AG09319 (cell line): Measurements from ENCODE around the gene ALPG.
"Not testable (repeated sequence)": the region's sequence is repeated elsewhere in the genome, so short reads cannot be mapped to it uniquely, and the experiment has no call there.

Experiments
- DNase-seq: peaks from one replicate; pipeline ENCODE4 v3.0.0-alpha.2; 2010; ENCODE audit warnings: low read depth; ENCODE audit errors: extremely low read depth
- CTCF ChIP-seq: IDR thresholded peaks from 2 replicates; pipeline ENCODE4 v1.5.1; 2011; ENCODE audit warnings: low read depth, mild to moderate bottlenecking, inconsistent platforms, low read length, moderate library complexity

The ALPG gene

GRCh38 chr2:232375164-232375563 is 31.5 kb upstream of the ALPG start:
- no peak for TF ChIP-seq CTCF
- no peak for DNase-seq

- no peak for TF ChIP-seq CTCF
- DNase-seq = no peak
Measured at GRCh38 chr2:232376260-232376659, 30.4 kb upstream of the ALPG start.

- no peak for DNase-seq
- TF ChIP-seq CTCF = no peak
Measured at GRCh38 chr2:232376713-232377112, 29.9 kb upstream of the ALPG start.

- no peak for TF ChIP-seq CTCF
- DNase-seq = no peak
Measured at GRCh38 chr2:232377319-232377718, 29.3 kb upstream of the ALPG start.

GRCh38 chr2:232377841-232378734 is 28.6 kb upstream of the ALPG start:
- DNase-seq = no peak
- TF ChIP-seq CTCF = no peak

DNA sequence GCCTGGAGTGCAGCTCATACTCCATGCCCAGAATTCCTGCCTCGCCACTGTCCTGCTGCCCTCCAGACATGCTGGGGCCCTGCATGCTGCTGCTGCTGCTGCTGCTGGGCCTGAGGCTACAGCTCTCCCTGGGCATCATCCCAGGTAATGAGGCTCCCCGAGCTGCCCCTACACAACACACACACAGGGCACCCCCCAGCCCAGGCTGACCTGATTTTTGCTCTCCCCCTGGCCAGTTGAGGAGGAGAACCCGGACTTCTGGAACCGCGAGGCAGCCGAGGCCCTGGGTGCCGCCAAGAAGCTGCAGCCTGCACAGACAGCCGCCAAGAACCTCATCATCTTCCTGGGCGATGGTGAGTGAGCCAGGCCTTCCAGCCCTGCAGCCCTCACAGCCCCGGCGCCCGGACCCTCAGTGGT is 27.9 kb upstream of the ALPG start, which contains the start of gene ALPP:
Gene ALPP (plus strand): TSS at position 17 of the 417 bp plus-strand sequence. CDS start 52 bp downstream, at position 69.
- DNase-seq = not testable (repeated sequence)

GRCh38 chr2:232379610-232380590 is 26.7 kb upstream of the ALPG start:
- DNase-seq = not testable (repeated sequence)

DNA sequence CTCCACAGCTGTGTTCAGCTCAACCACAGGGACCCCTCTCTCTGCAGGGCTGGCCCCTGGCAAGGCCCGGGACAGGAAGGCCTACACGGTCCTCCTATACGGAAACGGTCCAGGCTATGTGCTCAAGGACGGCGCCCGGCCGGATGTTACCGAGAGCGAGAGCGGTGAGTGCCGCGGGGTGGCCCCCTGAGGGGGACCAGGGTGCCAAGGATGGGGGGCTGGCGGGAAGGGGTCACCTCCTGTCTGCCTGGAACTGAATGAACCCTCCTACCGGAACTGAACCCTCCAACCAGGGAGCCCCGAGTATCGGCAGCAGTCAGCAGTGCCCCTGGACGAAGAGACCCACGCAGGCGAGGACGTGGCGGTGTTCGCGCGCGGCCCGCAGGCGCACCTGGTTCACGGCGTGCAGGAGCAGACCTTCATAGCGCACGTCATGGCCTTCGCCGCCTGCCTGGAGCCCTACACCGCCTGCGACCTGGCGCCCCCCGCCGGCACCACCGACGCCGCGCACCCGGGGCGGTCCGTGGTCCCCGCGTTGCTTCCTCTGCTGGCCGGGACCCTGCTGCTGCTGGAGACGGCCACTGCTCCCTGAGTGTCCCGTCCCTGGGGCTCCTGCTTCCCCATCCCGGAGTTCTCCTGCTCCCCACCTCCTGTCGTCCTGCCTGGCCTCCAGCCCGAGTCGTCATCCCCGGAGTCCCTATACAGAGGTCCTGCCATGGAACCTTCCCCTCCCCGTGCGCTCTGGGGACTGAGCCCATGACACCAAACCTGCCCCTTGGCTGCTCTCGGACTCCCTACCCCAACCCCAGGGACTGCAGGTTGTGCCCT is 25.2 kb upstream of the ALPG start:
- not testable (repeated sequence) for DNase-seq
